SK-N-MC (cell line): Measurements from ENCODE around the gene SH3GL2.

Experiments used
- EZH2 ChIP-seq: fragments of 200-600 bp; sonication (generic); IDR thresholded peaks from one replicate; pipeline ENCODE4 v1.6.1; 2017; ENCODE audit warnings: antibody characterized with exemption
- POLR2AphosphoS5 ChIP-seq: IDR thresholded peaks from 2 replicates; pipeline ENCODE4 v1.6.1; 2012; ENCODE audit warnings: mild to moderate bottlenecking, low read depth, low read length, borderline replicate concordance

DNA sequence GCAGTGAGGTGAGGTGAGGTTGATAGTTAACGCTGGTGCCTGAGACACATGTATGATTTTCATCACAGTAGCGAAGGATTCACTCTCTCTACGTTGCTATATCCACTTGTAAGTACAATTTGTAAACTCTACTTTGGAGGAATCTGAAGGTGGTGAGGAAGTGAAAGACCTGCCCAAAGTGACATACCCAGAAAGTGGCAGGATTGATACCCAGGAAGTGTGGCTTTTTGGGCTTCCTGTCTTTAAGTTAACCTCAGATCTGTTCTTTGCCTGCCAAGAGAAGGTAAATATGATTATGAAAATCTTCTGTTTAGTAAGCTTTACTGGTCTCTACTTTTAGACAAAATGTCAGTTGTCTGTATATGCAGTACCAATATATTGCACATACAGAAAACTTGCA, 143.1 kb downstream of the SH3GL2 start:
- no peak for TF ChIP-seq EZH2
- no peak for TF ChIP-seq POLR2AphosphoS5
